GM19043 (cell line): ENCODE measurements around the gene RASSF8.

Source experiments
- ATAC-seq: cut with Tn5 transposase; IDR thresholded peaks from one replicate; pipeline ENCODE4 v1.9.1; 2021; ENCODE audit warnings: low read depth; ENCODE audit not compliant: unreplicated experiment

The RASSF8 gene

DNA sequence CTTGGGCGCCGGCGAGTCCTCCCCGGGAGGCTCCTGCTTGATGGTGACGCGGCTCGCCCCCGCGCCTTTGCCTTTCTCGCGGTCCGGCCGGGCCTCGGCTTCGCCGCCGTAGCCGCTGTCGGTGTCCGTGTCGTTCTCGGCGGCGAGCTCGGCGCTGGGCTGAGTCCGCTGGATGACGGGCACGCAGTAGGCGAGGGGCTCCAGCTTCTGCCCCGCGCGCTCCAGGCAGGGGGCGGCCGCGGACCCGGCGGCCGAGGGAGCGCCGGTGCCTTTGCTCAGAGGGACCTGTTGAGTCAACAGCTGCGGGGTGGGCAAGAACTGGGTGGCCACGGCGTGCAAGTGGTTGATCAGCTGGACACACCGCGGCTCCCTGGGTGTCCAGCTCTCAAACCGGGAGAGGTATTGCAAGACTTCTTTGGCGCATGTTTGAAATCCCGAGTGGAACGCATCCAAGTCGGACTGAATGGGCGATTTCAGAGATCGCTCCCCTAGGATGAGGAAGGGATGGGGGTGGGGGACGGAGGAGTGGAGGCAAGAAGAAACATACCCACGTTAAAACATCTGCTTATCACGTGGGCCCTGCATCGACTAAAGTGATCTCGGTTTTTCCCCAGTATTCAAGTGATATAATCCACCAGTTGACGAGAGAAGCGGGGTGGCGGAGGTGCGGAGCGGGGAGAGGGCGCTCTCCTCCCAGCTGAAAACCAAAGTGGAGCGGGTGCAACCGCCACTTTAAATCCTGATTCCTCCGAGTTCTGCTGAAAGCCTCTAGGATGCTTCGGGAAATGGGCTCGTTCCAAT is 164.4 kb downstream of the RASSF8 start:
- ATAC-seq: no peak

DNA sequence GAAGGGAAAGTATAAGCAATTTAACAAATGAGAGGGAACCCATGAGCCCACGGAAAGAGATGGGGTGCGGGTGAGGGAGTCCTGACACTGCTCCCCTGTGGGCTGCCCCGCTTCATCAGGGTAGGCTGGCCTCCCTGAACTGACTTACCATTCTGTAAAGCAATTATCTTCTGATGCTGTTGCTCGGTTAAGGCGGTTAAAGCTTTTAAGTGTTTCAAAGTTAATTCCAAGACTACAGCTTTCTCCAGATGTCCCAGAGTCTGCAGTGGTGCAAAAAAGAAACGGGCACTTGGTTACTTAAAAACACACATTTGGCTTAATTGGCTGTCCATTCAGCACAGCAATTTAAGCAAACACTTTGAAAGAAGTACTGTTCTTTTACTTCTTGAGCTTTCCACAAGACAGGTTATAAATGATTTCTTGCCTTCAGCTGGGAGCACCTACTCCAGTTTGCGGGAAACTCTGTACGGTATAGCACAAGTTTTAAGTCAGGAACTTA is 165.0 kb downstream of the RASSF8 start:
- ATAC-seq: no peak

DNA sequence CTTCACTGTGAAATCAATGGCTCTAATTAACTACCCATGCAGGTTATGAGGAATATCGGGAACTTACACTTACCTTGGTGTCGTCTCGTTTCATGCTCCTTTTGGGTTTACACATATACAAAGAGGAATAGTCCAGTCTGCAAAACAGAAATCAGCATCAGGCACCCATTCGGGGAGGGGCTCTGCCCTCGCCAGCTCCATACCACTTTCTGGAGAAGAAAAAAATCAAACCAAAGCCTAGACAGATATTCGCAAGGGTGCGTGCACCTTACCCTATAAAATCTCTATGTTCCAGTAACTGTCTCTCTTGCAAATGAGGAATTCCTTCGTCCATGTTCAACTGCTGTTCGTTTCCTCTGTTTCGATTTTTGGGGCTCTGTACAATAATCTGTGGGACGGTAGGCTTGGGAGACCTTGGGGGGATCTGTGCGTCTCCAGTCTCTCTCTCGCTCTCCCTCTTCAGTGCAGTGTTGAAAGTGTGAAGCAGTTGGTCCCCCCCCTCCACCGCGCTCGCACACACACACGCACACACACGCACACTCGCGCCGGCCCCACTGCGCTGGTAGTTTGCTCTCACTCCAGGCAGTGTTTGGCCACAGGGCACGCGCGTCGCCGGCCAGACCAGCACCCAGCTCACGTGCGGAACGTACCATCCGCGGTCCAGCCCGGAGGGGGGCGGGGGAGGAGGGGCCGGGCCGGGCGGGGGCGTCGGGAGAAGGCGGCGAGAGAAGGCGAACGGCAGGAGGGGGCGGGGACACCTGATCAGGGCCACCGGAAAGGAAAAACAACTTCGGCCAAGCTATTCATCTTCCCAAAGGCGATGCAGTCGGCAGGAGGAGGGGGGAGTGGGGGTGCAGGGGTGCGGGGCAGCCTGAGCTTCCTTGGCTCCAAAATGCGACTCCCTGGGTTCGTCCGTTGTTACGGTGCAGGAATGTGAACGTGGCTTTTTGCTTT is 166.2 kb downstream of the RASSF8 start, which contains the start of gene BHLHE41:
TSS of gene BHLHE41 (minus strand) at position 592 of the 954 bp plus-strand sequence. CDS start at position 334, 258 bp downstream.
- ATAC-seq: no peak

DNA sequence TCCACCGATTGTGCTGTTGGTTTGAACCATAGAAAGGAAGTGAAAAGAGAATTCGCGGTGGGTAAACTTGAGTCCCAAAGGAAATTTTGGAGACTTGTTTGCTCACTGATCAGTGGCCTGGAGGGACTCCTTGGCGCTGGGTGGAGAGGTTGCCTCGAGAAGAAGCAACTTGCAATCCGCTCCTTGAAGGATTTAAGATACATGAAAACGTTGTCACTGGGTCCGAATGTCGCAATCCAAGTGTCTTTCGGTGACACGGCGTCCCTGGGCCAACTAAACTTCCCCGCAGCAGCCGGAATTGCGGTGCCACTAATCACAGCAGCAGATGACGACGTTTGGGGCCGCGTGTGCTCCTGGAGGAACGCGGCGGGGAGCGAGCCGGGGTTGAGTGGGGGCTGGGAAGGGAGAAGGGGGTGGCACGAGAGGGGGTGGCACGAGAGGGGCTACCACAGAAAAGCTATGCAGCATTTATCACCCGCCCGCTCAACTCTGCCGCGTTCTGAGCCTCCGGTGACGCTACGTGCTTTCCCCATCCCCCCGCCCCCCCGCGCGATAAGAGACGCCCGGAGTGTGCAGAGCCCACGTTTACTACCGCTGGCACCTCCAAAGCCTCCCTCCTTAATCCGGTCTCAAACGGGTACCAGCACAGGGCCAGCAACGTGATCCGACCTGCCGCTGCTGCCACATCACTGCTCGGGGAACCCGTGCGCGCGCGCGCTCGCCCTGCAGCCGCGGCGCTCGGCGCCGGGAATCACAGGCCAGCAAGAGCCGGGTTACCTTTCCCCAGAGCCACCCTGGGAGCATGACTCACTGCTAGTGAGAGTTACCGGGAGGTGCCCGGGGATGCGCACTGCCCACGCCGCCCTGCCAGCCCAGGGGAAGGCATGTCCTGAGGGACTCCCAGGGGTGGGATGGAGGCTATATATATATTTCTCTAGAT is 167.2 kb downstream of the RASSF8 start:
- ATAC-seq: no peak

DNA sequence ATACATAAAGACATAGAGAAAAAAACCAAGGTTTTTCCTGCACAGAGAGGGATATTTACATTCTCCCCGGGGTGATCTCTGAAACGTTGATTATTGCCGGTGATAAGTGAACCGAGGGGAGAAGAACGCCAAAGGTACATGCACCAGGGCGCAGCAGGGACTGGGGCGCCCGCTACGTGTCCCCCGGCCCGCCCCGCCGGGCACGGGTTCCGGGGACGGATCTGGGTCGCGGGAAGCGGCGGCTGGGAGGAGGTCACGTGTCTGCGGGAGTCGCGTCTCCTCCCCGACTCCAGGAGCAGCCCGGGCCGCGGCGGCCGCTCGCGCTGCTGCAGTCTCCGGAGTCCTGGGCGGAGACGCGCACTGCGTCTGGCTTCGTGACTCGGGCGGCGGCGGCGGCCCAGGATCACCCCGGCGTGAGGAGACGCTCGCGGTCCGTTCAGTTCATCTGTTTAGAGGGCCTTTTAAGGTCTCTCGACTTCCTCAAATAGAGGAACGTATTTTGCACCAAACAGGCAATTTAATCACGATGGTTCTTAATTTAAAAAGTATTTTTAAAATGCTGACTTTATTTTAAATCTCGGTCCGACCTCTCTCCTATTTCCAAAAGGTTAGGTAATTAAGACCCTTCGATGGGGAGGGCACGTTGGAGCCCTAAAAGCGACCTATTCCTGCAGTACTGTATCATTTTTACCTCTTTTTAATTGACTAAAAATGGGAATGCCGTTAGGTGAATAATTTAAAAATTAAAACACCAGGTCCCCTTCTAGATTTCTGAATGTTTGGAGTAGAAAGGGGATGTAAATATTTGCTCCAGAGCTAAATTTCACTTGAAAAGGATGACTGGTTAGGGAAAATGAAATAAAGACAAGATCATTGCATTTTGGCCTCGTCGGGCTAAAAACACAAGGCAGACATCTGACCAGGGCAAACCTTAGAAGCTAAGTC is 168.1 kb downstream of the RASSF8 start:
- peak; percentile 42 for ATAC-seq

DNA sequence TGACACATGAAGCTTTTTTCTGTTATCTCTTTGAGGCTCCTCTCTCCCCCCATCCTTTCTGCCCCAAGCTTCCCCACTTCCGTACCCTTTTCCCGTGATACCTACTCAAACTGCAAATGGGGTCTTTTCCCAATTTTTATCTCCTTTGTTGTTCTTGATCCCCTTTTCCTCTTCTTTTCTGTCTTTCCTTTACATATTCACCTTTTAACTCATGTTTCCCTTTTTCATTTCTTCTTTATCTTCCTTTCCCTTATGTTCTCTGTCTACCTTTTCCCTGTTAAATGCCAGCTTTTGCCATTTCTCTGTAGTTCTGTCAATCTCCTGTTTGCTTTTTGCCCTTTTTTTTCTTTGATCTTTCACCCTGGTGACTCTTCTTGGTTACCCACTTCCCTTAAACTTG is 168.9 kb downstream of the RASSF8 start:
- ATAC-seq: no peak

DNA sequence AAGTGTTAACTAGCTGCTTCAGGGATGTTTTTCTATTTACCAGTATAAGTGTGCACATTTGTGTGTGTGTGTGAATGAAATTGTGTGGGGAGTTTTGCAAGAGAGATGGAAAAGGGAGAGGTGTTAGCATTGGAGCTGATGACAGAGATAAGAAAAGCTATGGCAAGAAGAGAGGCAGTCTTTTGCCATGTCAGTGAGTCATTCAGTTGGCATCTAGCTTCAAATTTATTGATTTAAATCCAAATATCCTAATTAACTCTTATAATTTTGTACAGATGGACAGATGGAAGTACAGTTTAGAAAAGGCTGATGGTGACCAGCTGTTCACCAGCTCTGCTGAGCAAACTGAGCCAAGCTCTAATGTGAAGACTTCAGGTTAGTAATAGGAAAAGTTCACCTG is 169.7 kb downstream of the RASSF8 start:
- no peak for ATAC-seq
